UCSD-AML1 (cell line): Measurements from ENCODE around the gene MEIOSIN.
"Not testable (repeated sequence)": the region's sequence is repeated elsewhere in the genome, so short reads cannot be mapped to it uniquely, and the experiment has no call there.

Experiments
- DNase-seq: peaks from one replicate; lab custom pipeline; 2025; ENCODE audit not compliant: unreplicated experiment; lab: John Stamatoyannopoulos, UW

The MEIOSIN gene

DNA sequence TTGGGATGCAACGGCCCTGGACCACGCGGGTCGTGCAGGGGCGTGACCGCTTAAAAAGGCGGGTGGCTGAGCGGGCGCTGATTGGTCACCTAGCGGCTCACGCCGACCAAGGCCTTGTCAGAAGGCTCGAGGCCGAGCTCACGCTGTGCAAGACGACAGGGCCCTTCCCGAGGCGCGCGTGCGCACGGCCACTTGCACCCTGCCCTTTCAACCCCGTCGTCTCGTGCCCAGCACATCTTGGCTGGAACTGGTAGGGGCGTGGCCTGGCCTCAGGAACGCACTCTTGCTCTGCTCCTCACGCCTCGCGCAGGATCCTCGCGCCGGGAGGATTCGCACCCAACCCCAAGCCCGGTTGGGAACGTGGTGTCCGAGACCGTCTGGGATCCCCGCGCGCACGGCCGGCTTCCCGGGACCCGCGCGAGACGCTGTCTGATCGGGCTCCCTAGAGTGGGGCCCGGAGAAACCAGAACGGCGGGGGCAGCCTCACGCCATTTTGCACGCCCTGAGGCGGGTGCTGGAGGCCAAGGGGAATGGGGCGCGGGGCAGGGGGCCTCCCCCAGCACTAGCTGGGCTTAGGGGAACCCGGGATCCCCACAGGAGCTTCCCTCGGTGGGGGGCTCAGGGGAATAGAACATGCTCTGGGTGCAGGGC is at the start of gene MEIOSIN:
Gene MEIOSIN, plus strand, starts transcription at position 280 of the 651 bp plus-strand sequence. CDS start 1,938 bp downstream, outside the sequence.
- DNase-seq: no peak

DNA sequence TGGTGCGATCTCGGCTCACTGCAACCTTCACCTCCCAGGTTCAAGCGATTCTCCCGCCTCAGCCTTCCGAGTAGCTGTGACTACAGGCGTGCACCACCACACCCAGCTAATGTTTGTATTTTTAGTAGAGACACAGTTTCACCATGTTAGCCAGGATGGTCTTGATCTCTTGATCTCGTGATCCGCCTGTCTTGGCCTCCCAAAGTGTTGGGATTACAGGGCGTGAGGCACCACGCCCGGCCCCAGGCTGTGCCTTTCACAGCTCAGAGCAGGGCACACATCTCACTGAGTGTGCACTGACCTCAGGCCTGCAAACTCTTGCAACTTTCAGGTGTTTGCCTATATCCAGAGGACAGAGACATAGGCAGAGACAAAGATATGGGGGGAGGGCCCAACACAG is 48.2 kb upstream of the MEIOSIN start:
- DNase-seq: not testable (repeated sequence)

DNA sequence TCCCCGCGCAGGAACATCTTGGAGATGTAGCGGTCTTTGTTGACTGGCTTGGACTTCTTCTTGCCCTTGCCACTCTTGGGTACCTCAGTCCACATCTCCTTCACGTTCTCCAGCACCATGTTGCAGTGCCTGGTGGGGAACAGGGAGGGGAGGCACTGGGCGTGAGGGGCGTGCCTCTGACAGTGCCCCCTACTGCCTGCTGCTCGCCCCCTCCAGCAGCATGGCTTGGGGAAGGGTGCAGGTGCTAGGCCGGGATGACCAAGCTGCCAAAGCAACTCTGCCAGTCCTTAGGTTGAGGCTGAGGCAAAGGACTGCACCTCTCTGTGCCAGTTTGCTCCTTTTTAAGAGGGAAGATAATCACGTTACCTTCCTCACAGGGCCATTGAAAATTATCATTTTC is 45.6 kb upstream of the MEIOSIN start:
- no peak for DNase-seq

DNA sequence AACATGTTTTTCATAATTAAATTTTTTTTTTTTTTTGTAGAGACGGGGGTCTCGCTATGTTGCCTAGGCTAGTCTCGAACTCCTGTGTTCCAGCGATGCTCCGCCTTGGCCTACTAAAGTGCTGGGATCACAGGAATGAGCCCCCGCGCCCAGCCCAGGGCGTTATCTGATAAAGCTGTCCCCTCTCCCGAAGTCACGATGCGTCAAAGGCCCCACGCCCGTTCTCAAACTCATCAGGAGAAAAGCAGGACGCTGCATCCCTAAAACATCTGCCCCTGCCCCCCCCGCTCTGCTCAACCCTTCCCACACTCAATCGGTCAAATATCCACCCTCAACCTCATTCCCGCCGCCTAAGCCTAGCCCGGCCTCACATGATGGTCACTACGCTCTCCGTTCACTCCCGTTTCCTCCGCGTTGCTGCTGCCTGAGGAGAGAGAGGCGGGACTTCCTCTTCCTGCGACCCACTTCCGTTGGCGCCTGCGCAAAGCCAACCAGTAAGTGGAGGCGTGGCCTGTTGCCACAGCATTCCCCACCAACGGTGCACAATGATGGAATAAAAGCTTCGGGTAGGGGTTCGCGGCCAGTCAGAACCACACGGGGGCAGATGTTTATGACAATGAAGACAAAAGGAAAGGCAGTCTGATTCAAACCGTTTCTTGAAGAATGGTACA is 41.6 kb upstream of the MEIOSIN start, which contains the start of gene SNRPD2:
Gene SNRPD2, minus strand, starts transcription at position 438 of the 671 bp plus-strand sequence. Its CDS starts 65 bp downstream, at position 373.
- peak; percentile 96 for DNase-seq

DNA sequence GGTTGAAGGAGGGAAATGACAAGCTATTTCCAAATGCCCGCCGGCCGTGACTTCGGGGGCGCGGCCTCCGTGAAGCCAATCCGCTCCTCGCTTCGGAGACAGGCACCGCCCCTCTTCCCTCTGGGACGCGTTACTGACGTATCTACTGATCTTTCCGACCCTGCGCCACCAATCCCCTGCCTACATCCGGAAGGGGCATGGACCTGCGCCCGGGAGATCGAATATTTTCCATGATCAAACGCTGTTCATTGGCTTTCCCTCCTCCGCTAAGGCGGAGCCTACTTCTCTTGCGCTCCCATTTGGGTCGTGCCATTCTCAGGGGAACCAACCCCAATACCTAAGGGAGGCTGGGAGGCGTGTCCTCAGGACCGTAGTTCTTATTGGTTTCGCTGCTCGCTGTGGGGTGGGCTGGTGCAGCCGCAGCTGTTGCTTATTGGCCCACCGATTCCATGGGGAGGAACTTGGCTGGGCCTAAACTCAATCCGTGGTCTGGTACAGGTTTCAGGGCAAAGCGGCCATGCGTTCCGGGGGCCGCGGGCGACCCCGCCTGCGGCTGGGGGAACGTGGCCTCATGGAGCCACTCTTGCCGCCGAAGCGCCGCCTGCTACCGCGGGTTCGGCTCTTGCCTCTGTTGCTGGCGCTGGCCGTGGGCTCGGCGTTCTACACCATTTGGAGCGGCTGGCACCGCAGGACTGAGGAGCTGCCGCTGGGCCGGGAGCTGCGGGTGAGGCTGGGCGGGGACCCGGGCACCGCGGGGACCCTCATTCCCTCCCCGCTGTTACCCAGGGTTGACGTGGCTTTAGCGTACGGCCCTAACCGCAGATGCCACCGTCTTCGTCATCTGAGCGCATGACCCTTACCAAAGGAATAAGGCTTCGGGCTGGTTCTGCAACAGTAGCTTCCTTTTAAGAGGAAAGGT is 40.8 kb upstream of the MEIOSIN start, which contains the start of gene QPCTL:
Gene QPCTL, plus strand, starts transcription at position 480 of the 919 bp plus-strand sequence. Its CDS starts 38 bp downstream, at position 518.
- DNase-seq: peak; percentile 100

GRCh38 chr19:45693106-45693788 is 40.0 kb upstream of the MEIOSIN start:
- DNase-seq: peak; percentile 71

- DNase-seq: peak; percentile 31
Measured at GRCh38 chr19:45701676-45702075, 31.6 kb upstream of the MEIOSIN start.

- no peak for DNase-seq
Measured at GRCh38 chr19:45705115-45705514, 28.1 kb upstream of the MEIOSIN start.

GRCh38 chr19:45705710-45706415 is 27.4 kb upstream of the MEIOSIN start:
- DNase-seq: no peak

DNA sequence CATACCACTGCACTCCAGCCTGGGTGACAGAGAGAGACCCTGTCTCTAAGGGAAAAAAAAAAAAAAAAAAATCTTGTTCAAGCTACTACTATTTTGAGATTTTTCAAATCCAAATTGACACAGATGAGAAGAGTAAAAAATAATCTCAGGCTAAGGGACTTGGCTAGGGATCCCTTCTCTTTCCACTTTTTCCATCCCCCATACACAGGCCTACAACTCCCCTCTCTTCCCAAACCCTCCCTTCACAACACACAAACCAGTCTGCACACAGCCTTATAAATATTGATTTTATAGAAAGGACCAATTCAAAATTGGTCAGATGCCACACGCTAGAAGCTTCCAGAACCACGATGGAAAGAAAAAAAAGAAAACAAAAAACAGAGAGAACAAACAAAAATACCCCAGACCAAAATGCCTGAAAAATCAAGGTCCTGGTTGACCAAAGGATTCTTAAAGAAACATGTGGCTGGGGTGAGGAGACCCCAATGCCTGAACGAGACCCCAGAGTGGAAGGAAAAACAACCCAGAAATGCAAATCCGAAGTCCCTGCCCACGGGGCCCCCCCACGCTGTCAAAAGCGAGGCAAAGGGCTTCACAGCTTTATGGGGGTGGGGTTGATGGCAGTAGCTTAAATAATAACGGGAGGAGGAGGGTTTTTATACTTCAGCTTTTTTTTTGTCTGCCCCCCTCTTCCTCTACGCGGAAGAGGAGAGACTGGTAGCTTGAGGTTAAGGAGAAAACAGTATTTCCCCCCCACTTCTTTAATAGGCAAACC is 22.7 kb upstream of the MEIOSIN start:
- DNase-seq: no peak

GRCh38 chr19:45711851-45712698 is 21.2 kb upstream of the MEIOSIN start:
- no peak for DNase-seq

- DNase-seq: no peak
Measured at GRCh38 chr19:45712699-45713067, 20.6 kb upstream of the MEIOSIN start.

DNA sequence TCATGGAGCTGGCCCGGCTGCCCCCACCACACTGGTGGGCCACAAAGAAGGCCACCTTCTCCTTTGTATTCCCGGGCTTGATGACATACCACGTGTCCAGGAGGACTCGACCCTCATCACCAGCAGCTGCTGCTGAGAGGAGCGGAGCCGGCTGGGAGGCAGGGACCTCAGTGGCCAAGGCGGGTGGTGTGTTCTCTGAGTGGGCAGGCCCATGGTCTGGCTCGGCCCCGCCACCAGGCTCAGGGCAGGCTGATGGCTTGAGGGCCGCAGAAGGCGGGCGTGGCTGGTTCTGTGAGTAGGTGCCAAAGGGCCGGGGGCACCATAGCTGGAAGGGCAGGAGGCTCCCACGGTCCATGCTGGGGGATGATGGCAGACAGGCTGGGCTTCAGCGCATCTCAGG is 20.1 kb upstream of the MEIOSIN start:
- DNase-seq: no peak

- DNase-seq: no peak
Measured at GRCh38 chr19:45715139-45715538, 18.1 kb upstream of the MEIOSIN start.

DNA sequence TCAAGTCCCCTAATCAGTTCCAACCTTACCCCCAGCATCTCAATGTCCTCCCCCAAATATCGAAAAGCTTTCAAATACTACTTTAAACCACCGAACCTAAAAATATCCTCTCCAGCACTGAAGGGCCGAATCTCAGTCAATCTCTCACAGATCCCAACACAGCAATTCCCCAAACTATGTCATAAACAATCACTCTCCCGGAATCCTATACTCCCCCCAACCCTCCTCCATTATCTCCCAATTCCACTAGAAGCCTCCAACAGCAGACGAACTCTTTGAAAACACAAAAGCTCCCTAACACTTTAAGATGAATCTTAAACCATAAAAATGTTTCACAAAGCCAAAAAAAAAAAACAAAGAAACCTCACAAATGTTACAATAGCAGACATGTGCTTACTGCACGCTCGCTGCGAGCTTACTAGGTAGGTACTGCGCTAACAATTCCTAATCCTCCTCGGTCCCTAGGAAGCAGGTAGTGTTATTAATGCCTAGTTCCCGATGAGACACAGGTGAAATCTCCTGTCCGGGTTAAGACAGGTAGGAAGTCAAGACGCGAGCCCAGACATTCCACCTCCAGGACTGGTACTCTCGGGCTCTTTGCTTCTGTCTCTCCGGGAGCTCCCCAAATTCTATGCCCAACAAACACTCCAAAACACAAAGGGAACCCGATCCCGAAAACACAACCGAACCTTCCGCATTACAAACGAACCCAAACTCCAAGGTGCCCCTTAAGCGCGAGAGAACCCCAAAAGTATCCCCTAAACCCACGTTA is 16.7 kb upstream of the MEIOSIN start:
- DNase-seq: peak; percentile 51

GRCh38 chr19:45717131-45717982 is 15.9 kb upstream of the MEIOSIN start:
- DNase-seq: peak; percentile 99
